GM11168 (cell line): Measurements from ENCODE around the gene ABAT.
"Not testable (repeated sequence)": the region's sequence is repeated elsewhere in the genome, so short reads cannot be mapped to it uniquely, and the experiment has no call there.

Experiments used
- in situ Hi-C: fragments of 300-500 bp; cut with MboI; formaldehyde crosslinking; loops from one replicate; pipeline ENCODE4 v1.12.0; 2022; ENCODE audit warnings: low sequenced_read_pairs; ENCODE audit not compliant: unreplicated experiment

ABAT gene

GRCh38 chr16:8739151-8739550, 64.7 kb downstream of the ABAT start:
- in situ Hi-C loops = no loop called here

- in situ Hi-C loops = no loop called here
Measured at GRCh38 chr16:8739989-8740704, 65.7 kb downstream of the ABAT start.

GRCh38 chr16:8740775-8741355, 66.4 kb downstream of the ABAT start:
- in situ Hi-C loops = no loop called here

- in situ Hi-C loops = no loop called here
Measured at GRCh38 chr16:8741636-8742035, 67.2 kb downstream of the ABAT start.

GRCh38 chr16:8742068-8742467, 67.7 kb downstream of the ABAT start:
- in situ Hi-C loops = no loop called here

GRCh38 chr16:8748944-8749343, 74.5 kb downstream of the ABAT start:
- in situ Hi-C loops = not testable (repeated sequence)

GRCh38 chr16:8751481-8752311, 77.3 kb downstream of the ABAT start:
- in situ Hi-C loops = no loop called here

GRCh38 chr16:8752706-8753105, 78.3 kb downstream of the ABAT start:
- in situ Hi-C loops = no loop called here

- in situ Hi-C loops = no loop called here
Measured at GRCh38 chr16:8753416-8754054, 79.1 kb downstream of the ABAT start.

GRCh38 chr16:8756755-8757154, 82.3 kb downstream of the ABAT start:
- in situ Hi-C loops = no loop called here

GRCh38 chr16:8758022-8758421, 83.6 kb downstream of the ABAT start:
- in situ Hi-C loops = no loop called here

GRCh38 chr16:8760021-8760420, 85.6 kb downstream of the ABAT start:
- in situ Hi-C loops = no loop called here

- in situ Hi-C loops = no loop called here
Measured at GRCh38 chr16:8761078-8761477, 86.7 kb downstream of the ABAT start.

GRCh38 chr16:8762254-8762653, 87.8 kb downstream of the ABAT start:
- in situ Hi-C loops = no loop called here

- in situ Hi-C loops = no loop called here
Measured at GRCh38 chr16:8763083-8763482, 88.7 kb downstream of the ABAT start.

GRCh38 chr16:8763899-8764298, 89.5 kb downstream of the ABAT start:
- in situ Hi-C loops = no loop called here

- in situ Hi-C loops = no loop called here
Measured at GRCh38 chr16:8764525-8765250, 90.3 kb downstream of the ABAT start.

GRCh38 chr16:8767176-8767575, 92.8 kb downstream of the ABAT start:
- in situ Hi-C loops = no loop called here

- in situ Hi-C loops = no loop called here
Measured at GRCh38 chr16:8768283-8768682, 93.9 kb downstream of the ABAT start.

- in situ Hi-C loops = no loop called here
Measured at GRCh38 chr16:8768692-8769091, 94.3 kb downstream of the ABAT start.
